SK-N-MC (cell line): ENCODE results near the gene GPC6.

ENCODE experiments used
- EZH2 ChIP-seq: fragments of 200-600 bp; sonication (generic); IDR thresholded peaks from one replicate; pipeline ENCODE4 v1.6.1; 2017; ENCODE audit warnings: antibody characterized with exemption
- FOXP2 ChIP-seq: optimal IDR thresholded peaks from 2 replicates; pipeline ENCODE3; 2011; ENCODE audit warnings: mild to moderate bottlenecking, moderate library complexity; ENCODE audit not compliant: insufficient read depth; ENCODE audit errors: extremely low read length, control extremely low read depth
- POLR2AphosphoS5 ChIP-seq: IDR thresholded peaks from 2 replicates; pipeline ENCODE4 v1.6.1; 2012; ENCODE audit warnings: mild to moderate bottlenecking, low read depth, low read length, borderline replicate concordance

GRCh38 chr13:94390881-94391280 is 1164.3 kb downstream of the GPC6 start:
- TF ChIP-seq POLR2AphosphoS5, result no peak
- TF ChIP-seq EZH2, result no peak
- TF ChIP-seq FOXP2, result no peak
